ENCODE data around the gene VEGFD.

Gene VEGFD, protein sequence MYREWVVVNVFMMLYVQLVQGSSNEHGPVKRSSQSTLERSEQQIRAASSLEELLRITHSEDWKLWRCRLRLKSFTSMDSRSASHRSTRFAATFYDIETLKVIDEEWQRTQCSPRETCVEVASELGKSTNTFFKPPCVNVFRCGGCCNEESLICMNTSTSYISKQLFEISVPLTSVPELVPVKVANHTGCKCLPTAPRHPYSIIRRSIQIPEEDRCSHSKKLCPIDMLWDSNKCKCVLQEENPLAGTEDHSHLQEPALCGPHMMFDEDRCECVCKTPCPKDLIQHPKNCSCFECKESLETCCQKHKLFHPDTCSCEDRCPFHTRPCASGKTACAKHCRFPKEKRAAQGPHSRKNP

DNA sequence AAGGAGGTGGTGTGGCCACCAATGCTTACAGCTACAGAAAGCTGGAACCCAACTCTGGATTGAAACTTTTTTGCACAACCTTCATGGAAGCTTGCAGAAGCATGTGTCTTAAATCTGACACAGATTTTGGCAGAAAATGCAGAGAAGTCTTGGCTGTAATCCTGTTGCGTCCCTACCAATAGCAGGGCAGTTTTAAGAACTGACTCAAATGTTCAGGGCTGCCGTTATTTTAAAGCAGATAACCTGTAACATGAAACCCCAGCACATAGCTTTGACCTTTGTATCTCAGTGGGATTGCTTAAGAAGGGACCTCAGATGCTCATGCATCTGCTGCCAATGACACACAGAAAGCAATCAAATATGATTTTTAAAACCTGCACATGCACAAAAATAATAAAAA is at the start of gene VEGFD:
TSS of gene VEGFD (minus strand) at position 110 of the 400 bp plus-strand sequence. CDS start 467 bp downstream, outside the sequence.
- no peak for DNase-seq

DNA sequence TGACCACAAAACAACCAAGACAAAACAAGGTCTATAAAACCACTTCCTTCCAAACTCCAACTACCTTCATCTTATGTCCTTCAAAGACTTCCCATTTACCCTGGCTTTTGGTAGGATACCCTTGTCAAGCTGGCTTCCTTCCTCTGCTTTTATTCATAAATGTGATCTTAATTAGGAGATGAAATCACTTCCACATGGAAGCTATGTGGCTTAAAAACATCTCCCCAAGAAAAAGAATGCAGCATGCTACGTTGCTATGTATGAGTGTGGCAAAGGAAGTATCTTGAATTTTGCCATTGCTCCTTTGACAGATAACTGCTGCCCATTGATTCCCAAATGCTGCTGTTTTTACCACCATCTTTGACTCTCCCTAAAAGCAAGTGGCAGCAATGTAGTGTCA is 46.4 kb upstream of the VEGFD start:
- DNase-seq: no peak

DNA sequence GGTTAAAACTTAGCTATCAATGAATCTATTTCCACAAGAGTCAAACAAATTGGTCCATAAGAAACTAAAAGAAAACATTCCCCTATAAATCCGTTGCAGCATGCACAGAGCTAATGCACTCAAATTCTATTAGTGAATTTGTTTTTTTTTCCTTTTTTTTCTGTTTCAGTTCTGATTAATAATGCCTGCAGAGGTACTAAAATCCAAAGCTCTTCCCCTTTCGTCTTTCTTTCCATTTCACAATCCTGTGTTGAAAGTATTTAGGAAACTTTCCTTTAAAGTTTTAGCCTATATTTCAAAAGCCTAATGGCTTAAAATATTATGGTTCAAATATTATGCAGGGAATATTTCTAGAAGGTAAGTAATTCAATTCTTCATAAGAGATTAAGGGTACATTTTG is 45.9 kb upstream of the VEGFD start:
- no peak for DNase-seq

DNA sequence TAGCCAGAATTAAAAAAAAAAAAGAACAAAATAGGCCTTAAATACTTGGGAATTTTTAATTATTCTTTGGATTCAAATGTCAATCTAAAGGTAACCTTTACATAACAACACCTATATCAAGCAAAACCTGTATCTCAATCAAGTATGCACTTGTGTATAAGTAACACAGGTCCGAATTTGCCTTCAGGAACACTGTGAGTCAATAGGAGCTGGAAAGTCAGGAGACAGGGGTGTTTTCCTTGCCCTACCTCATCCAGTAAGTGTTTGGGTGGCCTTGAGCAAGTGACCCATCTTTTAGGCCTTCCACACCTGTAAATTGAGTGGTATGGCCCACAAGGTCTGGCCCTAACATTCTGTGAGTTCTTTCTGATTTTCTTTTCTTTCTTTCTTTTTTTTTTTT is 40.8 kb upstream of the VEGFD start:
- no peak for DNase-seq

DNA sequence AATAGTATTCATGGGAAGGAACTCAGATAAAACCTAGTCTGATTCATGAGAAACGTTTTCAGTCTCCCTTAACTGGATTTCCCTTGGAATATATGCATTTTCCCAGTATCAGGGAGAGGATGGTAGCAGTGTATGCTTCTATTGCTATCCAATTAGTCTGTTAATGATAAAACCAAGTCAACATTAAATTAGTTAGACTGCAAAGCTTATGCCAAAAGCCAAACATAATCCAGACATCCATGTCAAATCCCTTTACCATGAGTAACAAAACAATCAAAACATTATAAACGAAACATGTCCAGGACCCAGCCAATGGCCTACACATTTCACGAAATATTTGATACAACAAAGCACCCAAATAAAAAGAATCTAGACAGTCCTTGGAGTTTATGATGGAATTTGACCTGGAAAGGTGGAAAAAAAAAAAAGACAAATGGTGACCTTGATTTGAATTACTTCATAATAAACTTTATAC is 34.5 kb upstream of the VEGFD start:
- DNase-seq: no peak

DNA sequence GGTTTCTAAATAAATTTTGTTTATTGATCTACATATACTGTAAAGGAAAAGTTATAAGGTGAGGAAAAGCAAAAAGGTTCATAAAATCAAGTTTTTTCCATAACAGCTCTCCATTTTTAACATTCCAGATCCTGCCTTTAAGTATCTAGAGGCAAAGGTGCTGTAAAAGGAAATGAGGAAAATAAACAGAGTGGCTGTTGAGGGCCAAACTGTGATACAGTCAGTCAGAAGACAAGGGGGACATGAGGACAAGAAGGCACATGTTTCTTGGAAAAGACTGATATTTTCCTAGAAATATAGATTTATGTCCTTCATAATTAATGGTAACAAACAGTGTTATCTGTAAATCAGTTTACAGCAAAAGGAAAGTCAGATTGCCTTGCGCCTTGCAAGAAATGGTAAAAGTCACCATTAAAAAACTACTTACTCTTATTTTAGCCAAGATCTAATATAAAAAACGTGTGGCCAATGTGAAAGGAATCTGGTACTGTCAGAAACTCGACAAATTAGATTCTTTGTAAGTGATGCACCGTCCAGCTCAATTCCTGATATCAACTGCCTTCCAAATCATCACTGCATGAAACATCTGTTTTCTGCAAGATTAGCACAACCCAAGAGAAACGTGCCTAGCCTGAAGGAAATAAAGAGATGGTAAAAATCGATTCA is 34.0 kb upstream of the VEGFD start:
- no peak for DNase-seq

DNA sequence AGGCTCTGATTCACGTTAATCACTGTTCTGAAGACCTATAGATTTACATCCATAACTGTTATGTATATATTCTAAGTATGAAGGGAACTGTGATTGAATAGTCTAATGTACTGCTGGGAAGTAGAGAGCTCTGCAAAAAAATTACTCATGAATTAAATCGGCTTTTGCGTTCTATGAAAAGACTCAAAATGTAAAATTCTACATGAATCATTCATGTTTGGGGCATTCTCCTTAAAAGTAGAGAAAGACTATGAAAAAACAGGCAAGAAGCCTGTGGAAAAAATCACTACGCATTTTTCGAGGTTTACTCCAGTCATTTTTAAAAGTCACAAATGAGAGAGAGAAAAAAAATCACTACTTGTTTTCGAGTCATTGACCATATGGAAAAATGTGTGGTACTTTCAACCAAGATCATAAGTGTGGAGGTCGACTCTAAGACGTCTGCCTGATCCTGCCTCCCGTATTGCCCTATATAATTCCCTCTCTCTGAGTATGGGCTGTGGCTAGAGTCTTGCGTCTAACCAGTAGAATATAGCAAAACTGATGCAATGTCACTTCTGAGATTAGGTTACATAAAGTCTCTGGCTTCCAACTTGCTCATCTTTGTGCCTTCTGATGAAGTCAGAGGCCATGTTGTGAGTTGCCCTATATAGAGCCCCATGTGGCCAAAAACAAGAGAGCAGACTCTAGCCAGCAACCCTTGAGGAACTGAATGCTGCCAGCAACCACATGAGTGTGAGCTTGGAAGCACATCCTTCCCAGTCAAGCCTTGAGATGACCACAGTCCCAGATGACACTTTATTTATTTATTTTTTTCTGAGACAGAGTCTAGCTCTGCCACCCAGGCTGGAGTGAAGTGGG is 32.1 kb upstream of the VEGFD start:
- no peak for DNase-seq

DNA sequence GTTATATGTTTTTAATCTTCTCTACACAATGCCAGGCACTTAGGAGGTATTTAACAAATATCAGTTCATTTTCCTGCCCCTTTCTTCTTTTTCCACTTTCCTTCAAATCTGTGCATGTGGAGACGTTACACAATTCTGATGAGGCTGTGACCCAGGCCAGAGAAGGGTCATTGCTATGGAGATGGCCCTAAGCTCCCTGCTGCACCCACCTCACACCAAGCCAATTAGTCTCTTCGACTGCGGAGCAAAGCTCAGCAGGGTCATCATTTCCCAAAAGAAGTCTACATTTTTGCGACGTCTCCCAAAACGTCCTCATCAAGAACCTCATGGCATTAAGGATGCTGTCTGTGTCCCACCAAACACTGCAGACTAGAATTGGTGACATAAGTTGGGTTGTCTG is 28.9 kb upstream of the VEGFD start:
- DNase-seq: no peak

DNA sequence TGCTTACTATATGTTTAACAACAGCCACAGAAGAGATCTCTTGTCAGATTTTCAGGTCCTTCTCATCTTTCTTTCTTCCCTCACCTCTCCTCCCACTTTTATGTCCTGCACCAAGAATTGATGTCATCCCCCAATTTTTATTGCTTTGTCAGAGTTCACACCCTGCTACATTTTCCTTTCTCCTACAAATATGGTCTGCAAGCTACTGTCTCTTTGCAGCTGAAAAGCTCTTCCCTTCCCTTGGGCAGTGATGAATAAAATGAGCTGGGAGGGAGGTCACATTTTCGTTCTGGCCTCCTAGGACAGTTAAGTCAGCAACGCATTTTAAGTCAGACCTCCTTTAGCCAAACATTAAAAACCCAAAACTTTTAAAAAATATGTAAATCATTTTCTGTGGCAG is 26.7 kb upstream of the VEGFD start:
- DNase-seq: no peak

DNA sequence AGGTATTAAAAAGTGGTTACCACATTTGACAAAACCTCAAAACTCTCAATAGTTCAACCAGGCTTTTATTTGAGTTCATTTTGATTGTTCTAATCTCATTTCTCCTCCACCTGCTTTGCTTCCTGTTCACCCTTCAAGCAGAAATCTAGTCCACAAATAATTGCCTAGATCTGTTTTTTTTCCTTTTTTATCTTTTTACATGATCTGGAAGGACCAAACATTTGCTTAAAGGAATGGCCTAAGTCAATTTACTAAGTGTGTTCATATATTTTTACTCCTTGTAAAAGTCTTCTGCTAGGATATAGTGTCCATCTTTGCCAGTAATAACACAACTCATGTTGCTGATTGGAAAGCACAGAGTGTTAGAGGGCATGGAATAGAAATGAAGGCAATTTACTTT is 26.2 kb upstream of the VEGFD start:
- no peak for DNase-seq

DNA sequence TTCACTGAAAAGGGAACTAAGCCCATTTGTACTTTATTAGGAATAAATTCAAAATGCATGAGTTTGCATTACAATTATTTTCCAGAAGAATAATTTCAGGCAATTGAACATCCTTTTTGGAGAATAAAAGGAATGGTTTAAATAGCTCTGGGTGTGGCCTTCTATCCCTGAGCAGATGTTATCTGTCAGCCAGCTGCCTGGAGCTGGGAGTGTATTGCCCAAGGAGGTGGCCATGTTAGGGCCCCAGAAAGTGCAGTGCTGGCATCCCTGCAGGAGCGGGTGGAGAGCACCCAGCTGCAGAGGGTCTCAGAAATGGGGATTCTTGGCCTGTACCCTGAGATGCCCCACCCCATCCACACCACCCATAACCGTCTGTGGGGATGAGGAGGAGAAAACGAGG is 21.6 kb upstream of the VEGFD start:
- no peak for DNase-seq

DNA sequence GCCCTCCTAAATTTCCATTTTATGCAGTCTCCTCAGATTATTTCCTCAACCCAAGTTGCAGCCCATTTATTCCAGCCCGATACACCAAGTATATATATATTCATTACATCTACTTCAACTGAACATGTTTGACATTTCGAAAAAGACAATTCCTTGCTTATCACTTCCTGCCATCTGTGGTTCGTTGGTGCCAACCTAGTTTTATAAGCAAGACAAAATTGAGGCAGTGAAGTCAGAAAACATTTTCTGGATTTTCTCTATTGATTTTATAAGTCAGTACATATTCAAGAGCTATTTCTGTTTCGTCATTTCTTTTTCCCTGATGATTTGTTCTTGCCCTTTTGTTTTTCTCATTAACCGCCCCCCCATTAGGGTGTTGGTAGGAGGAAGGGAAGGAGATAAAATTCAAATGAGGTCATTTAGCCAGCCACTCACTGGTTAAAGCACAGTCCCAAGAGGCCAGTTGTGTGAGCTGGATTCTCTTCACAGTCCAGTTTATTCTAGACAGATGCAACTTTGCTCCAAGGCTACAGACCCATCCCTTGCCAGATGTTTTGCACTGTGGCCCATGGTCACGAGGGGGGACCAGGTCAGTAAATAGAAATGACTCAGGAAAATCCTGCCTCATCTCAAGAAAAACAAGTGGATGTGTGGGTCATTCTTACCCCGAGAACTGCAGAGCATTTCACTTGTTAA is 20.3 kb upstream of the VEGFD start:
- DNase-seq: no peak

DNA sequence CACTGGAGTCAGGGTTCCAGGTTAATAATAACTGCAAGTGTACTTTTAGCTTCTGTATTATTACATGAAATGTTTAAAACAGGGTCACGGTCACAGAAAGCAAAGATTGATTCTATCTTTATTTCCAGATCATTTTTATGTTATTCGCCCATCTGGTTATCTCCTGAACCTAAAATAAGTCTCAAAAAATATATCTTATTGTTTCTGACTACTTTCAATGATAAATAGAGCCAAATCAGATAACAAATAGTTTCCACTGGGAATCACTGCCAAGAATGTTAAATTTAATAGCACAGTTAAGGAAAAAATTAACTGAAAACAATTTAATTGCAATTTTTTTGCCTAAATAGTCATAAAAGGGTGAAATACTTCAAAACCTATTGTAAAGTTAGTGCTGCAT is 17.2 kb upstream of the VEGFD start:
- no peak for DNase-seq

DNA sequence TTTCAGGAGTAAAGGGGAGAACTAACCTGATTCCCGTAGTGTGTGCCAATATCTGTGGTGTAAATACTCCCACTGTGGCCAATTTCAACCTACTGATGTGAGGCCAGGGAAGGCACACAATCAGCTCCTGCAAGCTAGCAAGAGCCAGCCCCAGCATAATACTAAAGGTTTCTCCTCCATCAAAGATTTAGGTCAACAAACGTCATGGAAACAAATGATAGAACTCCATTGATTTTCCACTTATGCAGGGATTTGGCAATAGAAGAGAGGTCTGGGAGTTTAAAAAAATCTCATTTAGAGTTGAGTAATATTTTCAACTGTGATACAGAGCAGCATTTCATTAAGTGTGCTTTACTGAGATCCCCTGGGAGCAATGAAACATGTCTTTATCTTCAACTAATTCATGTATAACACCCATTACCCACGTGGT is 15.8 kb upstream of the VEGFD start:
- DNase-seq: no peak

DNA sequence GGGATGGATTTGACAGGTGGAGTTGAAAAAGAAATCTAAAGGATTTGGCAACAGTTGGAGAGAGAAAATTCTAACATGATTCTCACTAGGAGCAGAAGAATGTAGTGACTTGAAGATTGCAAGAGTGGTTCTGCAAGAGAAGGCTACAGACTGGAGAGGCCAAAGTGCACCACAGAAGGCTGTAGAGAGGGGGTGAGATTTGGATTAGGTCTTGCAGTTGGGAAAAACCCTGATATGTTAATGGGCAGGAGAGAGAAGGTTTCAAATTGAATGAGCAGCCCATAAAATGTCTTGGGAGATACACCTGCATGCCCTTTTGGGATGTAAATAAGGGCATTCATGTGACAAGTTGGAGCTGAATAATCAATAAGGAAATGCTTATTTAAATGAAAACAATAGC is 14.7 kb upstream of the VEGFD start:
- no peak for DNase-seq

DNA sequence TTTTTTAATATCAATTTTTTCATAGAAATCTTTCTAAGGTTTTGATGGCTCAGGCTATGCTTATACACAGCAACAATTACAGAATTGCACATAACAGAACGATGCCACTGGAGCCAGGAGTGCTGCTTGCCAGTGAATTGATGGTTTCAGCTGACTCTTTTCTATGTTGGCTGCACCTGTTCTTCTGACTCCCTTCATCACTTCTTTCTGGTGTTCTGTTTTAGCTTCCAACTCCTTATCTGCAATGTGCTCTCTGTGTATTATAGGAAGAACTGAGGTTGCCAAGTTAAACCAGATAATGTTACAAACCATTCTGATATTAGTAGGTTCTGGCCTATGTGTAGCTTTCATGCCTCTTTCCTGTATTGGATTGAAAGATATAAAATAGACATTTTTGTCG is 11.6 kb upstream of the VEGFD start:
- DNase-seq: no peak

DNA sequence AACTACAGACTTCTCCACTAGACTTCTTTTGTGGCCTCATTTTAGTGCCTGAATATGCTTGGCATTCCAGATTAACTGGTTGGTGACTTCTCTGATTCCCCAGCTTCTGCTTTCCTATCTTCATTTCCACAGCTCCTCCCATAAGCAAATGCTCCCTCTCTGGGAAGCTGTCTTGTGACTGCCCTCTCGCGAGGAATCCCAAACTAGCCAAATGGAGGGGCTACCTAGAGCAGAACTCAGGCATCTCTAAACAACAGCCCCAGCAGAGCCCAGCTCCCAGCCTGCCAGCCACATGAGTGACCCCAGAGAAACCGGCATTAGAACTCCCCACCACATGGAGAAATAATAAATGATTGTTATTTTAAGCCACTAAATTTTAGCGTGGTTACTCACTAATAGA is 7.6 kb upstream of the VEGFD start:
- DNase-seq: no peak

DNA sequence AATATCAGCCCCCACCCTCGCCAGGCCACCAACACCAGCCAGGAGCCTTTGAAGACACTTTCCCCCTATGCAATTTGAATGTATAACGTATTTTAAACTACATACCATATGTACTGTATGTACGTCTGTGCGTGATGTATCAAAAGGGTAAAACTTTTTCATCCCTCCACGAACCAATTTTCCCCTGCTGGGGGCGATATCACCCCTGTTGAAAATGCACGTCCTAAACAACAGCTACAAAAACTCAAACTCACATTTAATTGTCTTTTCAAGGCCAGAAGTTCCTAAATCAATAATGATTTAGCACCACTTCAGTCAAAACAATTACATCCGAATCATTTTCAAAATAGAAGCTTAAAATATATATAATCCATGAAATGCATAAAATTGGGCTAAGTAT is 1.4 kb downstream of the VEGFD start:
- no peak for DNase-seq

DNA sequence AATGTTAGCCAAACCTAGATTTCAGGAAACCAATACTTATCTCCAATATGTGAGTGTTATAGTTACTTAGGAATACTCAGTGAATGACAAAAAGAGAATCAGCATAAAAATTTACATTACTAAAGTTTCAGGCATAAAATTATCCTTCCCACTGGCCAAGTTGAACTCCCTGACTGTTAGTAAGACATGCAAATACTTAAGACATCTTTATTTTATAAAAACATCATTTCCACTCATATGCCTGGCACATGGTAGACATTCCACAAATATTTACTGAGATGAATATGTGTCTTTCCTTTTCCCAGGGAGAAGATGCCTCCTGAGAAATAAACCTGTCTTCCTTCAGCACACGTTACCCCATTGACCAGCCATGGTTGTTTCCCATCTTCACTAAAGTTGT is 7.3 kb downstream of the VEGFD start:
- DNase-seq: no peak

DNA sequence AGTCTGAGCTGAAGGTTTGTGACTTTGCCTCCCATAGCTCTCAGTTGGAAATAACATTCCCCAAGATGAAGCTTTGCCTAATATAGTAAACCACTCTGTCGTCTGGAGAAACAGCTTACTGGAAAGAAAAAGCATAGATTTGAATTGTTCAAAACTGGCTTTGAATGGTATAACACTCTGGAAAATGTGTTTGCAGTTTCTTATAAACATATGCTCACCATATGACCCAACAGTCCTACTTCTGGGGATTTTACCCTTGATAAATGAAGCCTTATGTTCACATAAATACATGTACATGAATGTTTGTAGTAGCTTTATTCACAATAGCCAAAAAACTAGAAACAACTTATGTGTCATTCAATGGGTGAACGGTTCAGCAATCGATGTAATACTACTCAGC is 10.2 kb downstream of the VEGFD start:
- no peak for DNase-seq

DNA sequence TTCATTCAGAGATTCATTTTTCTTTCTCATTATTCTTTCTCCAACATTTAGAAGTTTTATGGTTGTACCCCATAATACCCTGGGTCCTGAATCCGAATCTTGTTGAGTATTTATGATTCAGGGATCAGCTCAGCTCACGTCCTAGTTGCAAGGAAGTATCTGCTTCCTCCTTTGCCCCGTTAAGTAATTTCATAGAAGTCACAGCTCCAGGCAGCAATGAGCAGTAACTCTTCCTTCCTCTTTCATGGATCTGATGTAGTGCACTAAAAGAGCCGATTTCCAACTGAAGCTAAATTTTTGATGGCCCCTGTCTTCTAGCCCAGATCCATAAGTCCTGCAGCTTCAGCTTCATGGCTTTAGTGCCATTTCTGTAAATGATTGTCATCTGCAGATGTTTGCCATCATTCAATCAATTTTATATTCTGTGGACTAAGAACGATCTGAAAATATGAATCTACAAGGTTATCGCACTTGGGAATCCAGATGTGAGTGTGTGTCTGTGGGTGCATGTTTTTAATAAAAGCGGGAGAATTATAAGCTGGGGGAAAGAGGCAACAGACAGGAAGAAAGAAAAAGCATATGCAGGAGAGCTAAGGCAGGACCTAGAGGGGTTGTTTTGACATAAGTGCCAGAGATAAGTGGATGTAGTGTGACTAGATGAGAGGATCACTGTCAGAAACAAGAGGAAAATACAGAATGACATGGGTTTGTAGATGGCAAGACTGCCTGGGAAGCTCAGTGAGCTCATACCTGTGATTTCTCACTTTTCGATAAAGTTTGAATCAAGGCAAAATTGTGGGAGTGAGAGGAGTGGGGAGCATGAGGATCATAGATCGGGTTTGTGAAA is 17.5 kb downstream of the VEGFD start:
- no peak for DNase-seq

DNA sequence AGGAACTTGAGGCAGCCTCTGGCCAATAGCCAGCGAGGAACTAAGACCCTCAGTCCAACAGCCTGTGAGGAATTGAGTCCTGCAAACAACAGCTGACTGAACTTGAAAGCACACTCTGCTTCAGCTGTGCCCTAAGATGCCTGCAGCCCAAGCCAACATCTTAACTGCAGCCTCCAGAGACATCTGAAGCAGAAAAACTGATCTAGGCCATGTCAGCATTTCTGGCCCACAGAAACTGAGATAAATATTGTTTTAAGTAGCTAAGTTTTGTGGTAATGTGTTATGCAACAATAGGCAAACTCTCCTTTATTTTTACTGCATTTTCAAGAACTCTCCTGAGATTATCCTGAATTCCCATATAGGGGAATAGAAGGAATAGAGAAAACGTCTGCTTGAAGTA is 24.5 kb downstream of the VEGFD start:
- no peak for DNase-seq
